HepG2 (cell line): ENCODE results near the gene RAP1GAP2. TPM values are rescaled to one million over a fixed set of nuclear protein-coding genes. Genes with fewer than 3 reads are reported as not detected.

Experiments
- ARID5B ChIP-seq: IDR thresholded peaks from 2 replicates; pipeline ENCODE4 v1.4.0; 2020; ENCODE audit warnings: mild to moderate bottlenecking, missing genetic modification reagents
- CENPX ChIP-seq: sonication (generic); formaldehyde crosslinking; IDR thresholded peaks from 2 replicates; pipeline ENCODE4 v1.9.0; 2021; ENCODE audit warnings: mild to moderate bottlenecking, missing genetic modification reagents, moderate library complexity
- CHCHD3 ChIP-seq: sonication (generic); formaldehyde crosslinking; IDR thresholded peaks from 2 replicates; pipeline ENCODE4 v1.8.0; 2022; ENCODE audit warnings: mild to moderate bottlenecking, missing genetic modification reagents, moderate library complexity
- DRAP1 ChIP-seq: IDR thresholded peaks from 2 replicates; pipeline ENCODE4 v1.6.1; 2016; ENCODE audit warnings: missing genetic modification reagents, missing compliant biosample characterization
- ETV6 ChIP-seq: sonication (generic); formaldehyde crosslinking; conservative IDR thresholded peaks from 2 replicates; pipeline ENCODE4 v1.4.0; 2020; ENCODE audit warnings: missing genetic modification reagents
- KLF6 ChIP-seq: IDR thresholded peaks from 2 replicates; pipeline ENCODE4 v1.8.0; 2016; ENCODE audit warnings: missing biosample characterization, missing genetic modification reagents
- NFYB ChIP-seq: sonication (generic); formaldehyde crosslinking; IDR thresholded peaks from 2 replicates; pipeline ENCODE4 v1.4.0; 2020; ENCODE audit warnings: missing genetic modification reagents
- RARA ChIP-seq: IDR thresholded peaks from 2 replicates; pipeline ENCODE4 v1.6.1; 2016; ENCODE audit warnings: missing genetic modification reagents, missing compliant biosample characterization
- U2AF2 ChIP-seq: fragments of 200-400 bp; formaldehyde crosslinking; IDR thresholded peaks from 2 replicates; pipeline ENCODE4 v1.6.1; 2017; ENCODE audit warnings: low read depth, mild to moderate bottlenecking, low read length
- WIZ ChIP-seq: sonication (generic); formaldehyde crosslinking; IDR thresholded peaks from 2 replicates; pipeline ENCODE4 v1.5.1; 2020; ENCODE audit warnings: mild to moderate bottlenecking, missing genetic modification reagents
- ZBTB2 ChIP-seq: sonication (generic); formaldehyde crosslinking; IDR thresholded peaks from 2 replicates; pipeline ENCODE4 v1.8.0; 2022; ENCODE audit warnings: low read depth, missing genetic modification reagents
- ZFP36 ChIP-seq: fragments of 150-350 bp; IDR thresholded peaks from 2 replicates; pipeline ENCODE4 v1.6.1; 2018; ENCODE audit warnings: borderline replicate concordance, low read length, low read depth; ENCODE audit not compliant: partially characterized antibody
- ZHX2 ChIP-seq, 2 experiments: sonication (generic) in 1 of 2; formaldehyde crosslinking in 1 of 2; IDR thresholded peaks; 2 replicates each; pipeline versions ENCODE4 v1.6.1 to v1.9.0; 2014 to 2022; ENCODE audit warnings: antibody characterized with exemption in 1 of 2, borderline replicate concordance in 1 of 2, inconsistent platforms in 1 of 2, low read depth in 1 of 2, missing genetic modification reagents in 1 of 2
- ZNF570 ChIP-seq: sonication (generic); formaldehyde crosslinking; IDR thresholded peaks from 2 replicates; pipeline ENCODE4 v1.4.0; 2020; ENCODE audit warnings: mild to moderate bottlenecking, missing genetic modification reagents, borderline replicate concordance
- ZNF704 ChIP-seq: sonication (generic); formaldehyde crosslinking; IDR thresholded peaks from 2 replicates; pipeline ENCODE4 v1.8.1; 2023; ENCODE audit warnings: mild to moderate bottlenecking, inconsistent platforms, moderate library complexity, missing genetic modification reagents, borderline replicate concordance
- polyA plus RNA-seq, 8 experiments: library from polyadenylated mRNA; depleted of rRNA in 3 of 8; stranded (reverse) in 7 of 8; unstranded in 1 of 8; fragments of >200 nt; fragmentation: Illumina TruSeq in 4 of 8; extraction: Trizol in 4 of 8; gene quantifications; 2 replicates each; pipeline versions ENCODE4 v1.2.1 to v1.2.3, GENCODE V29; 2011 to 2016; ENCODE audit warnings: low read depth in 4 of 8, missing spikeins in 1 of 8, mixed read lengths in 1 of 8; ENCODE audit not compliant: insufficient read depth in 1 of 8
- total RNA-seq, 5 experiments: library from RNA; depleted of rRNA; stranded (reverse); fragments of >200 nt; fragmentation: Illumina TruSeq; extraction: Trizol; gene quantifications; 2 replicates each; pipeline ENCODE4 v1.2.3, GENCODE V29; 2016; ENCODE audit warnings: low read depth in 1 of 5

The RAP1GAP2 gene
- total and polyA plus RNA-seq, 2 of the 13 experiments (the other 11 are each of a cell fraction or from before 2014, with no cell fraction given): 10.9 to 12.0 TPM

GRCh38 chr17:2776589-2777241 is 19.5 kb upstream of the RAP1GAP2 start (continued):
- TF ChIP-seq ARID5B: no peak
- peak; percentile 61; the same call in 1 of the 2 replicates for TF ChIP-seq KLF6 (CRISPR knock-in tag)
- no peak for TF ChIP-seq CENPX
- no peak for TF ChIP-seq WIZ (CRISPR knock-in tag)
- no peak for TF ChIP-seq DRAP1 (CRISPR knock-in tag)
- no peak for TF ChIP-seq ZNF570 (CRISPR knock-in tag)
- no peak for TF ChIP-seq ETV6 (CRISPR knock-in tag)
- TF ChIP-seq ZNF704: no peak
- no peak for TF ChIP-seq ZHX2 (IDR thresholded peaks at IDR 0.05; ENCODE audit: low read depth)
- no peak for TF ChIP-seq ZHX2 (CRISPR knock-in tag; IDR thresholded peaks at IDR 0.05; ENCODE audit: borderline replicate concordance)
- peak; percentile 60; the same call in 1 of the 2 replicates for TF ChIP-seq ZBTB2 (CRISPR knock-in tag)
- TF ChIP-seq U2AF2: no peak
- peak; percentile 35; the same call in 1 of the 2 replicates for TF ChIP-seq RARA (CRISPR knock-in tag)
- no peak for TF ChIP-seq ZFP36
- TF ChIP-seq CHCHD3 (CRISPR knock-in tag): no peak
- TF ChIP-seq NFYB: 0 out of 2 replicates have a peak, but pooled peaks have one; percentile 24
